MM.1S (cell line): Measurements from ENCODE around the gene SEMA3G.

Source experiments
- CTCF ChIP-seq: fragments of 300-600 bp; sonication (generic); IDR thresholded peaks from 2 replicates; pipeline ENCODE4 v1.5.1; 2016; ENCODE audit warnings: antibody characterized with exemption, low read length, mixed read lengths
- EZH2 ChIP-seq: fragments of 300-600 bp; sonication (generic); optimal IDR thresholded peaks from 2 replicates; pipeline ENCODE3; 2017; ENCODE audit warnings: low read depth, mild to moderate bottlenecking, antibody characterized with exemption, low read length, mixed read lengths

GRCh38 chr3:52473026-52473425 lies 28.1 kb upstream of the SEMA3G start:
- TF ChIP-seq CTCF = no peak
- TF ChIP-seq EZH2 = no peak
